Measurements from ENCODE around the gene FNBP1L. TPM values are rescaled to one million over a fixed set of nuclear protein-coding genes. Genes with fewer than 3 reads are reported as not detected.

Gene FNBP1L
- total and polyA plus RNA-seq, 2 experiments from 2014 or later: 19.1 to 22.4 TPM

- in situ Hi-C loops (cut with MboI): no loop called here
- H2AFZ ChIP-seq: no peak overlapping the region
- TF ChIP-seq EZH2 (IDR thresholded peaks at IDR 0.05; ENCODE audit: insufficient read depth, poor library complexity, severe bottlenecking) (no peak), EZH2phosphoT487 (IDR thresholded peaks at IDR 0.05; ENCODE audit: insufficient read depth, low read depth) (no peak)
- no peak overlapping the region for H3K27ac ChIP-seq
- H3K9ac ChIP-seq: no peak overlapping the region
- H3K4me1 ChIP-seq (ENCODE audit: insufficient read depth): no peaks in the 10 kb centered on the region
- no peak for DNase-seq
- H3K36me3 ChIP-seq (ENCODE audit: low read depth): no peaks in the 10 kb centered on the region
- no peaks in the 10 kb centered on the region for H3F3A ChIP-seq (ENCODE audit: insufficient read depth)
- no peaks in the 10 kb centered on the region for H3K9me3 ChIP-seq (ENCODE audit: low read depth)
- H3K4me3 ChIP-seq: no peak overlapping the region
- 61 to 77% methylated on average over 2 of the region's 2 CpGs for WGBS, 2 experiments (ENCODE audit: low coverage in 1 of 2, low lambda C conversion rate in 2 of 2, missing lambda C conversion rate in 2 of 2)
- no peaks in the 10 kb centered on the region for H3K9me2 ChIP-seq (ENCODE audit: insufficient read depth)
- no peaks in the 10 kb centered on the region for H3K79me2 ChIP-seq (ENCODE audit: insufficient read depth)
- H4K20me1 ChIP-seq (ENCODE audit: insufficient read depth): no peaks in the 10 kb centered on the region
- no peak overlapping the region for H3K4me2 ChIP-seq (ENCODE audit: unreplicated experiment)
- H3K27me3 ChIP-seq (replicated peaks; ENCODE audit: insufficient read depth): no peaks in the 10 kb centered on the region
Observed at GRCh38 chr1:93426181-93426580, 21.7 kb upstream of the FNBP1L start.

- Histone ChIP-seq H3K27me3 (replicated peaks; ENCODE audit: insufficient read depth) (no peaks in the 10 kb centered on the region), H3K4me1 (ENCODE audit: insufficient read depth) (no peaks in the 10 kb centered on the region), H3F3A (ENCODE audit: insufficient read depth) (no peaks in the 10 kb centered on the region), H2AFZ (no peak overlapping the region), H3K36me3 (ENCODE audit: low read depth) (no peaks in the 10 kb centered on the region), H3K27ac (no peak overlapping the region), H3K4me3 (no peak overlapping the region), H4K20me1 (ENCODE audit: insufficient read depth) (no peaks in the 10 kb centered on the region), H3K9me3 (ENCODE audit: low read depth) (no peaks in the 10 kb centered on the region), H3K9ac (no peak overlapping the region), H3K79me2 (ENCODE audit: insufficient read depth) (no peaks in the 10 kb centered on the region), H3K4me2 (ENCODE audit: unreplicated experiment) (no peak overlapping the region), H3K9me2 (ENCODE audit: insufficient read depth) (no peaks in the 10 kb centered on the region)
- no peak for DNase-seq
- TF ChIP-seq EZH2 (IDR thresholded peaks at IDR 0.05; ENCODE audit: insufficient read depth, poor library complexity, severe bottlenecking) (no peak), EZH2phosphoT487 (IDR thresholded peaks at IDR 0.05; ENCODE audit: insufficient read depth, low read depth) (no peak)
- in situ Hi-C loops (cut with MboI): no loop called here
- 80 to 82% methylated on average over 3 of the region's 3 CpGs for WGBS, 2 experiments (ENCODE audit: low coverage in 1 of 2, low lambda C conversion rate in 2 of 2, missing lambda C conversion rate in 2 of 2)
Observed at GRCh38 chr1:93427656-93428055, 20.3 kb upstream of the FNBP1L start.

GRCh38 chr1:93433407-93433961 is 14.4 kb upstream of the FNBP1L start:
- no peaks in the 10 kb centered on the region for H3K9me3 ChIP-seq (ENCODE audit: low read depth)
- no peaks in the 10 kb centered on the region for H3K79me2 ChIP-seq (ENCODE audit: insufficient read depth)
- H3K4me3 ChIP-seq: no peak overlapping the region
- H3F3A ChIP-seq (ENCODE audit: insufficient read depth): no peaks in the 10 kb centered on the region
- H3K4me1 ChIP-seq (ENCODE audit: insufficient read depth): no peaks in the 10 kb centered on the region
- H4K20me1 ChIP-seq (ENCODE audit: insufficient read depth): no peaks in the 10 kb centered on the region
- in situ Hi-C loops (cut with MboI): loop anchor here (10.0 kb wide), 1 partner anchor 401 kb away; no protein-coding TSS in a partner anchor
- WGBS, 2 experiments (ENCODE audit: low coverage in 1 of 2, low lambda C conversion rate in 2 of 2, missing lambda C conversion rate in 2 of 2): 79 to 83% methylated on average over 5 of the region's 5 CpGs
- H3K9me2 ChIP-seq (ENCODE audit: insufficient read depth): no peaks in the 10 kb centered on the region
- no peak for DNase-seq
- no peaks in the 10 kb centered on the region for H3K27me3 ChIP-seq (replicated peaks; ENCODE audit: insufficient read depth)
- no peaks in the 10 kb centered on the region for H3K36me3 ChIP-seq (ENCODE audit: low read depth)
- TF ChIP-seq EZH2 (IDR thresholded peaks at IDR 0.05; ENCODE audit: insufficient read depth, poor library complexity, severe bottlenecking) (no peak), EZH2phosphoT487 (IDR thresholded peaks at IDR 0.05; ENCODE audit: insufficient read depth, low read depth) (no peak)
- H3K9ac ChIP-seq: no peak overlapping the region
- H2AFZ ChIP-seq: no peak overlapping the region
- no peak overlapping the region for H3K4me2 ChIP-seq (ENCODE audit: unreplicated experiment)
- H3K27ac ChIP-seq: no peak overlapping the region

- in situ Hi-C loops (cut with MboI): loop anchor here (10.0 kb wide), 1 partner anchor 401 kb away; no protein-coding TSS in a partner anchor
- Histone ChIP-seq H3F3A (ENCODE audit: insufficient read depth) (no peaks in the 10 kb centered on the region), H3K9me2 (ENCODE audit: insufficient read depth) (no peaks in the 10 kb centered on the region), H3K27me3 (replicated peaks; ENCODE audit: insufficient read depth) (no peaks in the 10 kb centered on the region), H3K36me3 (ENCODE audit: low read depth) (no peaks in the 10 kb centered on the region), H3K79me2 (ENCODE audit: insufficient read depth) (no peaks in the 10 kb centered on the region), H3K4me2 (ENCODE audit: unreplicated experiment) (no peak overlapping the region), H3K4me3 (no peak overlapping the region), H3K4me1 (ENCODE audit: insufficient read depth) (no peaks in the 10 kb centered on the region), H3K27ac (no peak overlapping the region), H3K9me3 (ENCODE audit: low read depth) (no peaks in the 10 kb centered on the region), H3K9ac (no peak overlapping the region), H2AFZ (no peak overlapping the region), H4K20me1 (ENCODE audit: insufficient read depth) (no peaks in the 10 kb centered on the region)
- 73 to 77% methylated on average over 3 of the region's 3 CpGs for WGBS, 2 experiments (ENCODE audit: low coverage in 1 of 2, low lambda C conversion rate in 2 of 2, missing lambda C conversion rate in 2 of 2)
- DNase-seq: no peak
- TF ChIP-seq EZH2 (IDR thresholded peaks at IDR 0.05; ENCODE audit: insufficient read depth, poor library complexity, severe bottlenecking): no peak
- TF ChIP-seq EZH2phosphoT487 (IDR thresholded peaks at IDR 0.05; ENCODE audit: insufficient read depth, low read depth): no peak
Observed at GRCh38 chr1:93434088-93434487, 13.8 kb upstream of the FNBP1L start.

Data from GM23248 (cell line).